Loucy (cell line): ENCODE measurements around the gene HBP1.

ENCODE experiments used
- CTCF ChIP-seq: fragments of 200-600 bp; sonication (generic); conservative IDR thresholded peaks from 2 replicates; pipeline ENCODE4 v1.5.1; 2014; ENCODE audit warnings: mild to moderate bottlenecking, antibody characterized with exemption, low read length
- EZH2phosphoT487 ChIP-seq: fragments of 200-600 bp; IDR thresholded peaks from 2 replicates; pipeline ENCODE4 v1.6.1; 2018; ENCODE audit warnings: antibody characterized with exemption, mild to moderate bottlenecking, moderate library complexity, borderline replicate concordance

- TF ChIP-seq CTCF (no peak), EZH2phosphoT487 (no peak)
These were observed 11.6 kb downstream of the HBP1 start for GRCh38 chr7:107180378-107180777.
